Caki2 (cell line): ENCODE data around the gene DUS2. TPM values are rescaled to one million over a fixed set of nuclear protein-coding genes. Genes with fewer than 3 reads are reported as not detected.

Source experiments
- DNase-seq: peaks from one replicate; pipeline ENCODE4 v3.0.0-alpha.2; 2015; ENCODE audit warnings: low read depth
- in situ Hi-C: cut with HindIII; loops from 2 replicates; pipeline ENCODE4 v1.10.0; 2016; ENCODE audit warnings: low sequenced_read_pairs, low pct_unique_long_range_greater_than_20kb, mixed read lengths
- total RNA-seq: library from RNA; depleted of rRNA; stranded (reverse); fragments of >200 nt; shearing (Covaris generic); gene quantifications from 2 replicates; pipeline ENCODE4 v1.2.3, GENCODE V29; 2014; ENCODE audit warnings: low replicate concordance

The DUS2 gene
- total RNA-seq, 1 experiment from 2014 or later = 29.2 TPM

DNA sequence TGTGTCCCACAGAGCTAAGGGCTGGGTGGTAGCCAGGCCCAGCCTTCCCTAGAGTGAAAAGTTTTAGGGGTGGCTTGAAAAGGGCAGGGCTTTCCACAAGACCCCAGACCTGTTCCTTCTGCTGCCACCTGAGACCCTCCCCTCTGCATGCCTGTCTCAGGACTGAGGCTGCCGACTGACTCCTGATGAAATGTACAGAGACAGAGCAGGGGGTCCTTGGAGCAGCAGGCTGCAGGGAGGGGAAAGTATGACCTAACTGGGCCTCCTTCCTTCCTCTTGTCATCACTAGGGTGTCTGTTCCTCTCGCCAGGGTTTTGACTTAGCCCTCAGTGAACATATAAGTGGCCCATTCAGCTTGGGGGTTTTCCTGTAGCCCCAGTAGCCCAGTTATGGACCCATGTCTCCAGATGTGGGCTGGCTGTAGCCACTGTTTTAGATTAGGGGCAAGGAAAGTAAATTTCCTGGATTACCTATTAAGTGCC lies 47.2 kb downstream of the DUS2 start:
- in situ Hi-C loops = loop anchor here (25.0 kb wide), 2 partner anchors 142 to 183 kb away; partner anchors contain the start of genes NRN1L and PSKH1
- DNase-seq = no peak

DNA sequence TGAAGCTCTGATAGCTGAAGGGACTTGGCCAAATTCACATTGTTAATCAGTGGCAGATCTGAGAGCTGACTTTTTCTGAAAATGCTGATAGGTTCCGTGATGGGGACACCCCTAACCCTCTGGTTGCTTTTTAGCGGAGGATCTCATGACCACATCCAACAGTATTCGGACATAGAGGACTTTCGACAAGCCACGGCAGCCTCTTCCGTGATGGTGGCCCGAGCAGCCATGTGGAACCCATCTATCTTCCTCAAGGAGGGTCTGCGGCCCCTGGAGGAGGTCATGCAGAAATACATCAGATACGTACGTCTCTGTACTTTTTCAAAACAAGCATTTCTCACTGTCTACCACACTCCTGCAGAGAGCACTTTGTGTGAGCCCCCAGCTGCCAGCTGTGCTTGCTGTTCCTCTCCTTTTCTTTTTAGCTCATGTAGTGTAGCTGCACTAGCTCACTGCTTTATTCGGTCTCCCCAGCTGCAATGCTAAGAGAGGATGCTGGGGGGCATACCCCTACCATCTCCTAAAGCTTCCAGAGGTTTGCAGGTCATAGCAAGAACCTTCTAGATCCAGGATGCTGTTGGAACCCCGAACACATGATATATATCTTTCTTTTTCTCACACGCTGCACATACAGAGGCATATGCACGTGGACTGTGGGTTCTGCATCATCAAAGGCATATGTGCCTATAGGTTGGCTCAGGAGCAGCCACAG lies 47.9 kb downstream of the DUS2 start:
- in situ Hi-C loops = loop anchor here (25.0 kb wide), 2 partner anchors 141 to 184 kb away; partner anchors contain the start of genes NRN1L and PSKH1
- DNase-seq = no peak

DNA sequence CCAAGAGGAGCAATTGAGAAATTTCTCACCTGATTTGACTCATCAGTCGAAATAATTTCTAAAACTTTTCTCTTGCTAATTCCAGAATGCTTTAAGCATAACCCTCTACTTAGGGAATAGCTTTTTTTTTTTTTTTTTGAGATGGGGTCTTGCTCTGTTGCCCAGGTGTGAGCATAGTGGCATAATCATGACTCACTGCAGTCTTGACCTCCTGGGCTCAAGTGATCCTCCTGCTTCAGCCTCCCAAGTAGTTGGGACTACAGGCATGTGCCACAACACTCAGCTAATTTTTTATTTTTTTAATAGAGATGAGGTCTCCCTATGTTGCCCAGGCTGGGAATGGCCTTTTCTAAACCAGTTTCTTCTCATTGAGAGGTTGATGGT lies 48.4 kb downstream of the DUS2 start:
- DNase-seq = no peak

DNA sequence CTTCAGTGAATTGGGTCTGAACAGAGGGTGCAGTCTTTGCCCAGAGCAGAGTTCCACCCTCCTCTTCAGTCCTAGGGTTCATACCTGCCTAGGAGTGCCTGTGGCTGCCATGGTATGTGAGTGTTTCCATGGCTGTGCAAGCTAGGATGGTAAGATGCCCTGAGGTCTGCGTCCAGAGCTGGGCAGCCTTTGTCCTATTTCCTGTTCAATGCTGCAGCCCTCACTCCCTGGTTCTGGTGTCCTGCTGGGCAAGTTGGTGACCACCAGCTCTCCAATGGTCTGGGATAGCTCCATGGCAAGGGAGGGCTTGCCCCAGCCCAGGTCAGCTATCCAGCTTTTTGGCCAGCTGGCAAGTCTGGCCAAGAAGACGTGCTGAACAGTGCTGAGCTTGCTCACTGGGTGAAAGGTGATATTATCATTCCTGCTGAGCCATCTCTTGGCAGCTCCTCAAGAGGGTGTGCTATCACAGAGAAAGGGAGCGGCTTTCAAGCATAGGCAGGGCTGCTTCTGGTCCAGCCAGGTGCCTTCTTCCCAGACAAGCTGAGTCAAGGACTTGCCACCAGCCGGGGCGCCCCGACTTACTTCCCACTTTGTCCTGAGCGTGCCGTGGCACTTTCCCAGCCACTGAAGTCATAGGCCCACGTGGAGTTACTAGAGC lies 49.1 kb downstream of the DUS2 start:
- in situ Hi-C loops = loop anchor here (25.0 kb wide), 2 partner anchors 140 to 185 kb away; partner anchors contain the start of genes NRN1L and PSKH1
- peak; percentile 75 for DNase-seq

More for the DNA sequence above, 48.4 kb downstream of the DUS2 start:
- in situ Hi-C loops = loop anchor here (25.0 kb wide), 2 partner anchors 141 to 184 kb away; partner anchors contain the start of genes NRN1L and PSKH1

DNA sequence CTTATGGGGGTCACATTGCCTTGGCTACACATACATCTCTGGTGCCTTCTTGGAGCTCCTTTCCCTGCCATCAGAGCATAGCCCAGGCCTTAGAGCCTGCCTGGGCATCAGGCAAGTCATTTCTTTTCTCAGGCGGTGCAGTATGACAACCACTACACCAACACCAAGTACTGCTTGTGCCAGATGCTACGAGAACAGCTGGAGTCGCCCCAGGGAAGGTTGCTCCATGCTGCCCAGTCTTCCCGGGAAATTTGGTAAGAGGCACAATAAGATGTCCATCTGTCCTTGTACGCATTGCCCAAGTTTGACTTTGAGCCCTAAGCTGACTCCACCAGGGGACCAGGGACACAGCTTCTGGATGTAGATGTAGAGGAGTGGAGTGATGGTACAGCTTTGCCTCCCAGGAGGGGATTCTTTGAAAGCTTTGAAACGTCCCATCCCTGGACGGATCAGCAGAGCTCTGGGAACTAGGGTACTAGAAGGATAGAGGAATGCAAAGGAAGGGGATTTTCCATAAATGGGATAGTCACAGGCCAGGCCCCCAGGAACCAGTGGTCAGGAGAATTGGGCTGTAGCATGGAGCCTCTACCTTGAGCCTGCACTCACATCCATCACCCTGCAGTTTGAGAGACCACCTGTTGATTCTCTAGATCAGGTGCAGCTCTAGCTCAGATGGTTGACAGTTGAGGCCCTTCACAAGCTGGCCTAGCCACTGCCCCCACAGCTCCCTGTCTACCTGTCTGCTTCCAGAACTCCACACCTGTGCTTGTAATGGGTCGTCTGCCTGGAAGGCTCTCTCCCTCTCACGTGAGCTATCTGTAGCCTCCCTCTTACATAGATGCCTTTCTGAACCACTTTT lies 51.0 kb downstream of the DUS2 start:
- DNase-seq = no peak
- in situ Hi-C loops = loop anchor here (25.0 kb wide), 2 partner anchors 138 to 187 kb away; partner anchors contain the start of genes NRN1L and PSKH1

DNA sequence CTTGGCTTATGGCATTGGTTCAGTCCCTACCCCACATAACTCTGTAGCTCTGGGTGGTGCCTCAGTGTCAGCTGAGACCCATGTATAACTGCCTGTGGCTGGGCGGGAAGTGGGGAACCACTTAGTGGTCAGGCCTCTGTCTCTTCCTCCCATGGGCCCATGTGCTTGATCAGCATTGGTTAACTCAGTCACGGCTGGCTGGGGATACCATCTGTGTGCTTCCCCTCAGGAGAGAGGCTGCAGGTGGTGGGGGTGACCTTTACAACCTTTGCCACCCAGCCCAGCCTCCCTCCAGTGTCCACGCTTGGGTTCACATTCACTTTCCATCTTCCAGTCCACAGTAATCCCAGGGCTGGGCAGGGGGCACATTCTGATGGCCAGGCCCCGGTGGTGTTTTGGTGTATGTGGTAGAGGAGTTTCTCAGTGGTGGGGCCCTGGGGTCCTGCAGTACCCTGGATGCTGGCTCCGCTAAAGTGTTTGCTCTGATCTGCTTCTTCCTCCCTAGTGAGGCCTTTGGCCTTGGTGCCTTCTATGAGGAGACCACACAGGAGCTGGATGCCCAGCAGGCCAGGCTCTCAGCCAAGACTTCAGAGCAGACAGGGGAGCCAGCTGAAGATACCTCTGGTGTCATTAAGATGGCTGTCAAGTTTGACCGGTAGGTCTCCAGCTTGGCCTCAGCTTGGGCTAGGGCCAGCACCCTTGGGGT lies 51.9 kb downstream of the DUS2 start:
- DNase-seq = no peak
- in situ Hi-C loops = loop anchor here (25.0 kb wide), 2 partner anchors 137 to 188 kb away; partner anchors contain the start of genes NRN1L and PSKH1

DNA sequence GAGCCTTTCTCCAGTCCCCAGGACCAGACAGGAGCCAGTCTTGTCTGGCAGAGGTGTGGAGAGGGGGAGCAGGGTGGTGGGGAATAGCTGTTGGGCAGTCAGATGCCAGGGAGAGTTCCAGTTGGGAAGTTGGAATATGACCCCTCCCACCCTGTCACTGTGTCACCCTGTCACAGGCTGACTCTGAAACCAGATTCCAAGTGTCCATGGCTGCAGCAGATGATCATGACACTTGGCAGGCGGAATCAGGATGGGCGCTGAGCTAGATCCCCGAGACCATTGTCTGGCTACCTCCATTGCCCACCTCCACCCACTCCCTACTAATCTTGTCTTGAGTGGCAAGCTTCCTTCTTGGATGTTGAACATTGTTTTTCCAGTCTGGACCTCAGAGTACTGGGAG lies 52.9 kb downstream of the DUS2 start:
- DNase-seq = no peak
- in situ Hi-C loops = no loop called here

DNA sequence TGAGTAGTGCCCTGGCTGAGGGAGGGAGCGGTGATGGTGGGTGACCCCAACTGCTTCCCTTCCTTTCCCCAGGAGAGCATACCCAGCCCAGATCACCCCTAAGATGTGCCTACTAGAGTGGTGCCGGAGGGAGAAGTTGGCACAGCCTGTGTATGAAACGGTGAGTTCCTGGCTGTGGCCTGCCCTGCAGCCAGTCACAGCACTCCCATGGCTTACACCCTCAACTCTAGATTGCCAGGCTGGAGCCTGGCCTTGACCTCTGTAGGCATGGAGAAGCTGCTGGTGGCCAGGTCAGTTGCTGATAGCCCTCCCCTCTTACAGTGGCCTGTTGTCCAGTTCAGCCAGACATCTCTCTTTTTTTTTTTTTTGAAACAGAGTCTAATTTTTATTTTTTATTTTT lies 53.5 kb downstream of the DUS2 start:
- in situ Hi-C loops = no loop called here
- DNase-seq = no peak

DNA sequence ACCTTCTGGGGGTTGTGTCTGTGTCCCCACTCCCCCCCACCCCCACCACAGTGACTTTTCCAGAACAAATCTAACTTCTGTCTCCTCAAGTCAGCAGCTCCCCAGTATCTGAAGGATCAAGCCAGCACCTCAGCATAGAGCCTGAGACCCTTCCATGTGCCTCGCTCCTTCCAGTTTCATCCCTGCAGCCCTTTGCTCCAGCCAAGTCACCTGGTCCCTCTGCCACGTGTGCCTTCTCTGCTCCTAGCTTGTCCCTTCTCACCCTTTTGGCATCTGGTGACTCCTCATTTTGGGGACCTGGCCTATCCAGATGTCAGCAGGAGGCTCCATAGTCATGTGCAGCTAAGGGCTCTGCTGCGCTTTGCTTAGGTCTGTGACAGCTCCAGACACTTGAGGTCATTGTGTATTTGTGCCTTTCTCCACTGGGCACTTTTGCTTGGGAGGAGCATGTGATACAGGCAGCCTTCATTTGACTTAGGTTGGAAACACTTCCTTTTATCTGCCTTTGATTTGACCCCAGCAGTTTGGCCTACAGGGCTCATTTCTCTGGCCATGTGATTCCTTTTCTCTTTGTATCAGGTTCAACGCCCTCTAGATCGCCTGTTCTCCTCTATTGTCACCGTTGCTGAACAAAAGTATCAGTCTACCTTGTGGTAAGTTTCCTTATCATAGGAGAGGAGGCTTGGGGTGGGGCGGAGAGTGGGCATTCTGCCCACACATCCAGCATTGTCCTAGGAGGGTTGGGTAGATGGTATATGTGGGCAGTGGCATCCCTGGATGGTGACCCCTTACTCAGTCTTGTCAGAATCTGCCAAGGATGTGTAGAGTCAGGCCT lies 55.0 kb downstream of the DUS2 start:
- no peak for DNase-seq
- in situ Hi-C loops = no loop called here

DNA sequence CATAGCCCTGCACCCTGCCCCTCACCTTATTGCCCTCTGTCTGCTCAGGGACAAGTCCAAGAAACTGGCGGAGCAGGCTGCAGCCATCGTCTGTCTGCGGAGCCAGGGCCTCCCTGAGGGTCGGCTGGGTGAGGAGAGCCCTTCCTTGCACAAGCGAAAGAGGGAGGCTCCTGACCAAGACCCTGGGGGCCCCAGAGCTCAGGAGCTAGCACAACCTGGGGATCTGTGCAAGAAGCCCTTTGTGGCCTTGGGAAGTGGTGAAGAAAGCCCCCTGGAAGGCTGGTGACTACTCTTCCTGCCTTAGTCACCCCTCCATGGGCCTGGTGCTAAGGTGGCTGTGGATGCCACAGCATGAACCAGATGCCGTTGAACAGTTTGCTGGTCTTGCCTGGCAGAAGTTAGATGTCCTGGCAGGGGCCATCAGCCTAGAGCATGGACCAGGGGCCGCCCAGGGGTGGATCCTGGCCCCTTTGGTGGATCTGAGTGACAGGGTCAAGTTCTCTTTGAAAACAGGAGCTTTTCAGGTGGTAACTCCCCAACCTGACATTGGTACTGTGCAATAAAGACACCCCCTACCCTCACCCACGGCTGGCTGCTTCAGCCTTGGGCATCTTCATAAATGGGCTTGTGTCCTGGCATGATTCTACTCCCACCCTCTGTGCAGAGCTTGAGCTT lies 55.8 kb downstream of the DUS2 start:
- DNase-seq = no peak
- in situ Hi-C loops = no loop called here

DNA sequence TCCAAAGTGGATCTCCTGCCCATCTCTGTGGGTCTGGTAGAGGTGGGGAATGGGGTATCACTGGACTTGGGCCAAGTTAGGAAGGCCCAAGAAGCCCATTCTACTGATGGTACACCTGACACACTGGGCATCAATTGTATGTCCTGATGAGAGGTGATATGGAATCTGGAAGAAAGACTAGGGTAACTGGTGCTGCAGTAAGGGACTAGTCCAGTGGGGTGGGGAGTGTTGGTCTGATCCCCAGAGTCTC lies 56.2 kb downstream of the DUS2 start:
- in situ Hi-C loops = no loop called here
- DNase-seq = no peak

DNA sequence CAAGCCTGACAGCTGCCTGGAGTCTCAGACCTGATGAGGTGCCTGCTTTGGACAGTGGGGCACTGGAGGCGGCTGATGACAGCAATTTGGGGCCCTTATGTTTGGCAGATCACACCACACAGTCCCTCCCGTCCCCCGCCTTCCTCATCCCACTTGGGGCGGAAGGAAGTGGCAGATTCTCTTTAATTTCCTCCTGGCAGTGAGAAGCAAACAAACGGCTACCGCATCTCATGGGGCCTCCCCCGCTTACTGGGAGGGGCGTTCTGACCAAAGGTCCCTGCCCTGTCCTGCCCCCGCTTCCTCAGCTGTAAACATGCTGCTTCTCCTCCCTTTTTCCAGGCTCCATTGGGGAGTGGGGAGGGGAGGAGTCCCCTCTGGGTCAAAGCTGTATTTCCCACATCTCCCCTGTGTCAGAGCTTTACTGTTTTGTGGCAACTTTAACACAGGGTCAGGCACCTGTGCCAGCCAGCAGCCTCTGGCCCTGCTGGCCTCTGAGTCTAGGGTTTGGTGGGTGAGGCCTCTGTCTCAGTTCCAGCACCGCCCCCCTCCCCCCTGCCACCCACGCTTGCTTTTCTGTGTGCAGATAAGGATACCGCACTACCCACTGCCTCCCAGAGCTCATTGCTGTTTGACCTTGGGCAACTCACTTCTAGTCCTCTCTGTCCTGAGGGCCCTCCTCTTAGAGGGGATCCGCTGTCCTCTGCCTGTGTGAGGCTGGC lies 56.7 kb downstream of the DUS2 start:
- in situ Hi-C loops = no loop called here
- no peak for DNase-seq

DNA sequence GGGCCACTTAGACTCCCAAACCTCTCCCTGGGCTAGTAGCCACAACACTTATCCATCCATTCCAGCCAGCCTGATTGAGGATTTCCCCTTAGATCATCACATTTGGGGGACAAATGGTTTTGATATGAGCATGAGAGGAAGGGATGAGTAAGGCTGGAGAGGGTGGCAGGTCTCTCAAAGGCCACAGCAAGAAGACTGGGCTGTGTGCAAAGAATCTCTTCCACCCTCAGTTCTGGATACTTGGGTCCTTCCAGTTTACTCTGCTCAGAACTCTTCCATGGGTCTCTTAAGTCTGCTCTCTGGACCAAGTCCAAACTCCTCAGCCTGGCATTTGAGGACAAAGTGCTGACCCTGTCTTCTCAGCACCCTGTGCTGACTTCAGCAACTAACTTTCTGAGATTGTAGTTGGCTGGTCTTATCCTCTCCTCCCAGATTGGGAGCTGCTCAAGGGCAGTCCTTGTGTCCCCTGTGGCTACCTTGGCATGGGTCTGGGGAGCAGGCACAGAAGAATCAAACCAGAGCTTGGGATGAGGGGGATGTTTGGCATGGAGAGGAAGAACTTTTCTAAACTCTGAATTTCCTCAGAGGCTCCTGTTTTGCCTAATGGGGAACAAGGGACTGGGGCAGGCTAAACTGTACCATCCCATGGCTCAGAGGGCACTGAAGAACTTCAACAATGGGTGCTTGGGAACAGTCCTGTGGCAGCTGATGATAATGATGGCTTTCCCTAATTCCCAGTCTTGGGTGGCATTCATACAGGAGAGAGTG lies 59.0 kb downstream of the DUS2 start:
- no peak for DNase-seq
- in situ Hi-C loops = no loop called here

DNA sequence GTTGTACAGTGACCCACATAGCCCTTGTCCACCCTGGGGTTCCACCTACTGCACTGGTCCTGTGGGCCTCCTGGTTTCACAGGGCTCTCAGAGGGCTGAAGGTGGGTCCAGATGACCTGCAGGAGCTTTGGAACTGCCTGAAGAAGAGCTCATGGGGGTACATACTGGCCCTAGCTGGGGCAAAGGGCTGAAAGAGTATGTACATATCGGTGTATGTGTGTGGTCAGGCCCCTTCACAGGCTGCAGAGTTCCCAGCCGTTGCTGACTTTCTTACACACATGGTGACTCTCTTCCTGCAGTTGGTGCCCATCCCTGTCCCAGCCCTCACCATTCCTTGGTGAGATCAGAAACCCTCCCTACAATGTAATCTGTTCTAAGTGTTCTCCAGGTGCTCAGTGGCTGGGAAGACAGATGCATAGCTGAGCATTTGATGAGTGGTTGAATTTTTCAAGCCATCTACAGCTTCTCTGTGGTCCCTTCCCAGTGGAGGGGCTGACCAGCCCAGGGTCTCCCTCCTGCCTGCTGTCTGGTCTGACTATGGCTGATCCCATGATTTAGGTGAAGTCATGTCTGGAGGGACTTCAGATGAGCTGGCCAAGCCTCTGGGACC lies 59.6 kb downstream of the DUS2 start:
- in situ Hi-C loops = no loop called here
- no peak for DNase-seq

DNA sequence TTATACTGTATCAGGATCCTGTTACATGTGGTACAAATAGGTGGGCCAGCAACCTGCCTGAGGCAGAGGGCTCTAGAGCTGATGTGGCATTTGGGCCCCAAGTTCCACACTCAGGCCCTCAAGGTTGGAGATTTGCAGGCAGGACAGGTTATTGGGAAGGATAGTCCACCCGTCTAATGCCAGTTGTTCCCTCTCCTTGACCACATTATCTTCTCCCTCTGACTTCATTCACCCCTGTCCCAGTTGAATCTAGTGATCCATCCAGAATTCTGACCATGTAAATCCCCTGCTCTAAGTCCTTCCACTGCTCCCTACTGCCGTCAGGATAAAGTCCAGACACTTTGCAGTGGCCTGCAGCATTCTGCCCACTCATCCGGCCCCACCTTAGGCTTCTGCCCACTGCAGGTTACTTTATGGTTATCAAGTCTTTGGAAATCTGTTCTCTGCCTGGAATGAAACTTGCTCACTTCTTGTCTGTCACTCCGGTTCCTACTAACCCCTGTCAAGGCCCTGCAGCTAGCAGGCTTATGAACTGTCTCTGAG lies 60.2 kb downstream of the DUS2 start:
- no peak for DNase-seq
- in situ Hi-C loops = no loop called here
